CD4-positive, CD25-positive, alpha-beta regulatory T cell (primary cell): ENCODE data around the gene DHX58. TPM values are rescaled to one million over a fixed set of nuclear protein-coding genes. Genes with fewer than 3 reads are reported as not detected.
"Not testable (repeated sequence)": the region's sequence is repeated elsewhere in the genome, so short reads cannot be mapped to it uniquely, and the experiment has no call there.

Experiments
- ATAC-seq, 2 donors: fragments of 150-1000 bp; cut with Tn5 transposase; one replicate each; pipeline ENCODE4 v1.10.0; 2021; ENCODE audit warnings: low read depth in 2 of 2, moderate number of reproducible peaks in 2 of 2, moderate library complexity in 1 of 2
- DNase-seq, 3 donors: peaks; one replicate each; pipeline versions ENCODE4 v3.0.0 to v3.0.0-alpha.2; 2012 to 2022; ENCODE audit warnings: mixed read lengths in 1 of 3
- H3K27ac ChIP-seq: one replicate; pipeline ENCODE4 v1.7.0; 2013; ENCODE audit warnings: mild to moderate bottlenecking, low read length; ENCODE audit not compliant: insufficient read depth, poor library complexity, severe bottlenecking
- H3K27me3 ChIP-seq: one replicate; pipeline ENCODE4 v1.7.0; 2013; ENCODE audit warnings: low read length; ENCODE audit not compliant: control insufficient read depth, insufficient read depth
- H3K36me3 ChIP-seq: one replicate; pipeline ENCODE4 v1.7.0; 2013; ENCODE audit warnings: mild to moderate bottlenecking, low read length, moderate library complexity; ENCODE audit not compliant: control insufficient read depth, insufficient read depth
- H3K4me1 ChIP-seq: 2 replicates; pipeline ENCODE4 v1.7.0; 2013; ENCODE audit warnings: mild to moderate bottlenecking, low read length; ENCODE audit not compliant: insufficient read depth, control insufficient read depth, poor library complexity, severe bottlenecking
- H3K4me3 ChIP-seq: one replicate; pipeline ENCODE4 v1.7.0; 2013; ENCODE audit warnings: low read depth, mild to moderate bottlenecking, low read length, moderate library complexity
- H3K9me3 ChIP-seq, 2 experiments: 1 replicate in 1 of 2; 2 replicates in 1 of 2; pipeline ENCODE4 v1.7.0; 2013; ENCODE audit warnings: low read length in 2 of 2, mild to moderate bottlenecking in 1 of 2, moderate library complexity in 1 of 2; ENCODE audit not compliant: control insufficient read depth in 2 of 2
- H3K27ac Mint-ChIP-seq, 3 donors: one replicate each; pipeline ENCODE4 v1.8.0; 2020 to 2022; ENCODE audit warnings: mild to moderate bottlenecking in 3 of 3, mixed read lengths in 3 of 3, moderate library complexity in 2 of 3
- H3K27me3 Mint-ChIP-seq: one replicate; pipeline ENCODE4 v1.8.0; 2022; ENCODE audit warnings: mild to moderate bottlenecking, mixed read lengths
- H3K36me3 Mint-ChIP-seq: one replicate; pipeline ENCODE4 v1.8.0; 2020; ENCODE audit warnings: mixed read lengths
- H3K4me1 Mint-ChIP-seq, 4 donors: one replicate each; pipeline ENCODE4 v1.8.0; 2020 to 2022; ENCODE audit warnings: mixed read lengths in 4 of 4, mild to moderate bottlenecking in 1 of 4
- H3K4me3 Mint-ChIP-seq, 4 donors: one replicate each; pipeline ENCODE4 v1.8.0; 2020 to 2022; ENCODE audit warnings: mild to moderate bottlenecking in 4 of 4, mixed read lengths in 4 of 4, moderate library complexity in 3 of 4
- H3K9me3 Mint-ChIP-seq, 7 donors: one replicate each; pipeline ENCODE4 v1.8.0; 2020 to 2022; ENCODE audit warnings: mixed read lengths in 7 of 7, mild to moderate bottlenecking in 3 of 7, moderate library complexity in 2 of 7
- polyA plus RNA-seq, 4 donors: library from polyadenylated mRNA; unstranded; fragments of 300-500 nt; fragmentation: Illumina TruSeq; gene quantifications; one replicate each; pipeline ENCODE4 v1.2.3, GENCODE V29; 2021
- total RNA-seq: library from RNA; stranded (reverse); gene quantifications from one replicate; pipeline ENCODE4 v1.2.3, GENCODE V29; 2022

DHX58 gene
- total RNA-seq: 24.4 TPM
- polyA plus RNA-seq: 10 to 100 TPM in 3 of 4 donors, 1 to 10 TPM in 1; 7.2 to 20.9 (median 14.5) TPM

DNA sequence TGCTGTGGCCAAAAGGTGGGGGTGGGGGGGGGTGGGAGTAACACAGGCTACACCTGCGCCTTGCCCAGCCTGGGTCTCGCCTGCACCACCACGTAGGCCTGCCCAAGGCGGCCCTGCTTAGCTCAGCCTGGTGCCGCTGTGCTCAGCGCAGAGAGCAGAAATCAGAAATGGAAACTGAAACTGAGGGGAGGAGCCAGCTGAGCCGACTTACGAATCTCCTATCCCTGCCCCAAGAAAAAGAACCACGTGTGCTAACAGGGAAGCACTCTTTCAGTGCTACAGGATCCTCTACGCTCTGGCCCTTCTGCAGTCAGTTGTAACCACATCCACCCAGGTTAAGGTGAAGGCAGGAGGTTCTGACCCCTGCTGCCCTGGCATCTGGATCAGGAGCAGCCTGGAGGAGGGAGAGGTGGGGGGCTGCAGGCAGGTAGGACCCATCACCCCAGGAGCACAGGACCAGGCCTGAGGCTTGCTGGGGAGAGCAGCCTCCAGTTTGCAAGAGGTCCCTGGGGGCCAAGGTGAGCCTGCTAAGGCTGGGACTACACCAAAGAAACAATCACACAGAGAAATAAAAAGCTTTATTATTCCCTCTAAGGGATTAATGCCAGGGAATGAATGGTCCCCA is at the start of gene DHX58:
Gene DHX58 (minus strand): TSS at position 163 of the 625 bp plus-strand sequence. CDS start 822 bp downstream, outside the sequence.
- Histone ChIP-seq H3K4me3 (peak within 1 kb of the TSS; percentile 79), H3K4me1 (peaks cover 23% of the 10 kb centered on the region), H3K9me3 (no peaks in the 10 kb centered on the region), H3K36me3 (peaks cover 7% of the 10 kb centered on the region), H3K27ac (peak within 1 kb of the TSS; percentile 91), H3K27me3 (no peaks in the 10 kb centered on the region)
- Mint-ChIP-seq H3K4me1 (peaks cover 8 to 65% (median 15%) of the 10 kb centered on the region in 4 donors), H3K36me3 (peaks cover 22% of the 10 kb centered on the region), H3K27ac (peak within 1 kb of the TSS; percentile 93 to 99 (median 95)), H3K27me3 (no peaks in the 10 kb centered on the region), H3K9me3 (peaks cover 0 to 2% (median 0%) of the 10 kb centered on the region in 7 donors), H3K4me3 (peak within 1 kb of the TSS; percentile 75 to 96 (median 92))
- DNase-seq (peak; percentile 73 to 97 (median 84)), ATAC-seq (peak; percentile 86 to 87)

GRCh38 chr17:42160531-42160910 is 48.0 kb upstream of the DHX58 start:
- no peak for ATAC-seq
- Histone ChIP-seq H3K27ac (no peak overlapping the region), H3K4me1 (peaks cover 2% of the 10 kb centered on the region), H3K9me3 (no peaks in the 10 kb centered on the region), H3K4me3 (no peak overlapping the region), H3K27me3 (no peaks in the 10 kb centered on the region), H3K36me3 (no peaks in the 10 kb centered on the region)
- Mint-ChIP-seq H3K9me3 (peaks cover 0 to 2% (median 0%) of the 10 kb centered on the region in 7 donors), H3K27ac (no peak overlapping the region), H3K27me3 (no peaks in the 10 kb centered on the region), H3K4me3 (no peak overlapping the region), H3K36me3 (no peaks in the 10 kb centered on the region), H3K4me1 (peaks cover 0 to 9% (median 0%) of the 10 kb centered on the region in 4 donors)
- no peak for DNase-seq

DNA sequence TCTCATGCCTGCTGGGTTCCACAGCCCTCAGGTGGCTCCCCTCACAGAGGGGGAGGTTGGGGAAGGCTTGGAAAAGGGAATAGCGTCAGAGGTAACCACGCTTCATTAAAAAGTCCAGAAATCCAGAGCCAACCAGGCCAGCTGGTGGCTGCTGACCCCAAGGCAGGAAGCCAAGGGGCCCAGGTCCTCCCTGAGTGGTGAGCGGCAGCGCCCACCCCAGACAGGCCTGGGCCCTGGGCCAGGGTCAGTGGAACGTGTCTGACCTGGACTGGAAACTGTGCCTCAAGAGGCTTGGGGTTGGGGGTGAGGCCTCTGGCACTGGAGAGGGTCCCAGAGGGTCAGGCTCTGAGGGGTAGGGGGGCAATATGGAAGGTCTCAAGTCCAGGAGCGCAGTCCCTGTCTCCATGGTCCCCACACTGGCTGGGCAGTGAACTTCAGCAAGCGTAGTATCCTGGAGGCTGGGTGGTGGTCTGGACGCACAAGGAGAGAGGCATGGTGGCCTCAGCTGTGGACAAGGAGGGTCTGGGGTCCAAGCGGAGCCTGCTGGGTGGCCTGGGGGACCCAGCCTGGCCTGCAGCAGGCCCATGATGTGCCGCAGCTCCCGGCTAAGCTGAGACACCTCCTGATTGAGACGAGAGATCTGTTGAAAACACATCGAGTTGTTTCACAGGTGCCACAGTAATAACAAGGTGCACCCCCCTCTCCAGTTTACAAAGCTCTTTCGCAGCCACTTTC is 47.4 kb upstream of the DHX58 start:
- no peaks in the 10 kb centered on the region for H3K36me3 ChIP-seq
- Mint-ChIP-seq H3K27ac (peak overlapping the region in 1 of 3 donors; percentile 32), H3K9me3 (peaks cover 0 to 2% (median 0%) of the 10 kb centered on the region in 7 donors), H3K4me1 (peaks cover 0 to 9% (median 1%) of the 10 kb centered on the region in 4 donors), H3K27me3 (no peaks in the 10 kb centered on the region), H3K4me3 (no peak overlapping the region), H3K36me3 (no peaks in the 10 kb centered on the region)
- no peak overlapping the region for H3K27ac ChIP-seq
- ATAC-seq: no peak
- DNase-seq: no peak
- no peaks in the 10 kb centered on the region for H3K9me3 ChIP-seq
- no peak overlapping the region for H3K4me3 ChIP-seq
- no peaks in the 10 kb centered on the region for H3K27me3 ChIP-seq
- peaks cover 7% of the 10 kb centered on the region for H3K4me1 ChIP-seq

DNA sequence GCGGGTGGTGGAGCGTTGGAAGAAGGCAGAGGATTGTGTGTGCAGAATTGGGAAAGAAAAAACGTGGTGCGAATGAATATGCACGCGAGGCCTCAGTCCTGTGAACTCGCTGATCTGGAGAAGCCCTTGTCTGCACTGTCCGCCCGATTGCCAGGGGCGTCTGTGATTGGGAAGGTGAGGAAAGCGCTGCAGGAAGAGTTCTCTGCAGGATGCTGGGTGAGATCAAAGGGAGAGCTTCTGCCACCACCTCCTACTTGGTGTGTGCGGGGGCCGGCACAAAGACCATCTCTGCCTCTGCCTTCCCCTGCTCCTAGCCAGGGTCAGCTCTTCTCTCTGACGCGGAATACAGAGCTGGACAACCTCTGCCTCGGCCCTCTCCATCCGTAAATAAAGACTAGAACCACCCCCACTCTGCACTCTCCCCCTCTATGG is 43.1 kb upstream of the DHX58 start:
- H3K4me1 Mint-ChIP-seq: peaks cover 4 to 46% (median 27%) of the 10 kb centered on the region in 4 donors
- Histone ChIP-seq H3K9me3 (no peaks in the 10 kb centered on the region), H3K36me3 (peaks cover 11% of the 10 kb centered on the region), H3K27ac (peak overlapping the region; percentile 41), H3K27me3 (no peaks in the 10 kb centered on the region), H3K4me3 (no peak overlapping the region), H3K4me1 (peaks cover 36% of the 10 kb centered on the region)
- ATAC-seq (no peak), DNase-seq (no peak)
- peak overlapping the region; percentile 95 for H3K4me3 Mint-ChIP-seq
- H3K27me3 Mint-ChIP-seq: no peaks in the 10 kb centered on the region
- no peak overlapping the region for H3K27ac Mint-ChIP-seq
- peaks cover 0 to 2% (median 0%) of the 10 kb centered on the region in 7 donors for H3K9me3 Mint-ChIP-seq
- peaks cover 8% of the 10 kb centered on the region for H3K36me3 Mint-ChIP-seq

GRCh38 chr17:42153919-42154742 is 41.6 kb upstream of the DHX58 start:
- Mint-ChIP-seq H3K27ac (peak overlapping the region; percentile 94 to 98 (median 95)), H3K9me3 (peaks cover 0 to 2% (median 0%) of the 10 kb centered on the region in 7 donors), H3K27me3 (no peaks in the 10 kb centered on the region), H3K36me3 (peaks cover 8% of the 10 kb centered on the region), H3K4me3 (peak overlapping the region; percentile 95), H3K4me1 (peaks cover 4 to 50% (median 28%) of the 10 kb centered on the region in 4 donors)
- no peaks in the 10 kb centered on the region for H3K9me3 ChIP-seq
- no peaks in the 10 kb centered on the region for H3K27me3 ChIP-seq
- H3K27ac ChIP-seq: peak overlapping the region; percentile 84
- peak in 1 of 3 donors; percentile 24 for DNase-seq
- peak overlapping the region; percentile 95 for H3K4me3 ChIP-seq
- ATAC-seq: no peak
- H3K4me1 ChIP-seq: peaks cover 36% of the 10 kb centered on the region
- H3K36me3 ChIP-seq: peaks cover 14% of the 10 kb centered on the region

GRCh38 chr17:42146911-42147607 is 34.5 kb upstream of the DHX58 start:
- Mint-ChIP-seq H3K9me3 (no peaks in the 10 kb centered on the region), H3K27ac (no peak overlapping the region)
- no peak for ATAC-seq

GRCh38 chr17:42143138-42143537 is 30.6 kb upstream of the DHX58 start:
- not testable (repeated sequence) for H3K27me3 Mint-ChIP-seq, DNase-seq, H3K27me3 ChIP-seq, H3K9me3 ChIP-seq, H3K9me3 Mint-ChIP-seq, H3K4me3 Mint-ChIP-seq, H3K27ac ChIP-seq, H3K4me3 ChIP-seq, ATAC-seq
- Mint-ChIP-seq H3K4me1 (peaks cover 0 to 67% (median 36%) of the 10 kb centered on the region in 4 donors), H3K27ac (peak overlapping the region in 1 of 3 donors; percentile 12), H3K36me3 (peaks cover 23% of the 10 kb centered on the region)
- peaks cover 11% of the 10 kb centered on the region for H3K4me1 ChIP-seq
- peaks cover 45% of the 10 kb centered on the region for H3K36me3 ChIP-seq

More at GRCh38 chr17:42146911-42147607, 34.5 kb upstream of the DHX58 start:
- no peaks in the 10 kb centered on the region for H3K27me3 Mint-ChIP-seq
- H3K4me3 Mint-ChIP-seq: peak overlapping the region in 1 of 4 donors; percentile 58
- peaks cover 17% of the 10 kb centered on the region for H3K4me1 ChIP-seq
- no peak overlapping the region for H3K4me3 ChIP-seq
- peaks cover 0 to 60% (median 37%) of the 10 kb centered on the region in 4 donors for H3K4me1 Mint-ChIP-seq
- H3K27ac ChIP-seq: no peak overlapping the region
- H3K36me3 Mint-ChIP-seq: peaks cover 28% of the 10 kb centered on the region
- H3K9me3 ChIP-seq: no peaks in the 10 kb centered on the region
- H3K36me3 ChIP-seq: peaks cover 52% of the 10 kb centered on the region
- no peaks in the 10 kb centered on the region for H3K27me3 ChIP-seq
- no peak for DNase-seq
